Activated CD8-positive, alpha-beta T cell treated with anti-CD3 and anti-CD28 coated beads for 36 hours (primary cell): ENCODE measurements around the gene ZNF283. TPM values are rescaled to one million over a fixed set of nuclear protein-coding genes. Genes with fewer than 3 reads are reported as not detected.

Source experiments
- ATAC-seq: fragments of 200-7000 bp; cut with Tn5 transposase; one replicate; pipeline ENCODE4 v1.10.0; 2021; ENCODE audit warnings: mild to moderate bottlenecking, moderate library complexity
- CTCF ChIA-PET: fragments of 350-600 bp; sonication (Branson Sonifier 250); formaldehyde crosslinking; loops from one replicate; lab custom pipeline; 2021; ENCODE audit warnings: antibody characterized with exemption; lab: Charles Lee
- POLR2A ChIA-PET: fragments of 350-600 bp; sonication (Branson Sonifier 250); formaldehyde crosslinking; loops from one replicate; lab custom pipeline; 2021; ENCODE audit warnings: antibody characterized with exemption; lab: Charles Lee
- DNase-seq: peaks from one replicate; pipeline ENCODE4 v3.0.0-alpha.2; 2020
- H3K27ac Mint-ChIP-seq: one replicate; pipeline ENCODE4 v1.8.0; 2021; ENCODE audit warnings: mild to moderate bottlenecking, mixed read lengths
- H3K27me3 Mint-ChIP-seq: one replicate; pipeline ENCODE4 v1.8.0; 2021; ENCODE audit warnings: mixed read lengths
- H3K36me3 Mint-ChIP-seq: one replicate; pipeline ENCODE4 v1.8.0; 2021; ENCODE audit warnings: low read depth, mixed read lengths
- H3K4me1 Mint-ChIP-seq: one replicate; pipeline ENCODE4 v1.8.0; 2021; ENCODE audit warnings: low read depth, mixed read lengths
- H3K4me3 Mint-ChIP-seq: one replicate; pipeline ENCODE4 v1.8.0; 2021; ENCODE audit warnings: mild to moderate bottlenecking, moderate library complexity, mixed read lengths
- H3K9me3 Mint-ChIP-seq: one replicate; pipeline ENCODE4 v1.8.0; 2021; ENCODE audit warnings: mixed read lengths
- intact Hi-C: fragments of 100-400 bp; cut with micrococcal nuclease; formaldehyde crosslinking; loops from one replicate; pipeline ENCODE4 v1.10.0; 2022
- total RNA-seq, 2 experiments: library from RNA; stranded (reverse); gene quantifications; one replicate each; pipeline ENCODE4 v1.2.3, GENCODE V29; 2021
- TF ChIP-seq, protein P1 (sequence below): fragments of 200-600 bp; IDR thresholded peaks from one replicate; pipeline ENCODE4 v1.8.0; 2022; ENCODE audit warnings: antibody characterized with exemption, mild to moderate bottlenecking

The ZNF283 gene
- total RNA-seq, 2 experiments from 2014 or later, result 6.6 to 7.2 TPM

DNA sequence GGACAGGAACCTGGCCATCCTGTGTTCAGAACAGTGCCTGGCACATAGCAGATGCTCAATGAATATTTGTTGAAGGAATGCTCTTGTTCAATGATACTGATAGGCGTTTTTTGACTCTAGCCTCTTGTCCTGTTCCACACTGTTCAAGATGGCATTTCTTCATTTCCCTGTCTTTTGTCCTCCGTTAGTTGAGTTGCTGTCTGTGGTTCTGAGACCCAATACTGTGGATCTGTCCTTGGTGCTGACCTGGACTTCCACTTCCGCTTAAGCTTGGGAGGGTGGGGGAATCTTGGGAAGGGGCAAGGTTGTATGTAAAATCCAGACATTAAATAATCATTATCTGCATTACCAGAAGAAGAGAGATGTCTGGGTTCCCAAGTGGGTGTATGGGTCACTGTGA lies 38.1 kb upstream of the ZNF283 start:
- DNase-seq (no peak), ATAC-seq (no peak)
- no peak overlapping the region for H3K27ac Mint-ChIP-seq
- peaks cover 12% of the 10 kb centered on the region for H3K4me1 Mint-ChIP-seq
- H3K36me3 Mint-ChIP-seq, result no peaks in the 10 kb centered on the region
- CTCF ChIA-PET, result no interaction called here
- TF ChIP-seq, protein P1, sequence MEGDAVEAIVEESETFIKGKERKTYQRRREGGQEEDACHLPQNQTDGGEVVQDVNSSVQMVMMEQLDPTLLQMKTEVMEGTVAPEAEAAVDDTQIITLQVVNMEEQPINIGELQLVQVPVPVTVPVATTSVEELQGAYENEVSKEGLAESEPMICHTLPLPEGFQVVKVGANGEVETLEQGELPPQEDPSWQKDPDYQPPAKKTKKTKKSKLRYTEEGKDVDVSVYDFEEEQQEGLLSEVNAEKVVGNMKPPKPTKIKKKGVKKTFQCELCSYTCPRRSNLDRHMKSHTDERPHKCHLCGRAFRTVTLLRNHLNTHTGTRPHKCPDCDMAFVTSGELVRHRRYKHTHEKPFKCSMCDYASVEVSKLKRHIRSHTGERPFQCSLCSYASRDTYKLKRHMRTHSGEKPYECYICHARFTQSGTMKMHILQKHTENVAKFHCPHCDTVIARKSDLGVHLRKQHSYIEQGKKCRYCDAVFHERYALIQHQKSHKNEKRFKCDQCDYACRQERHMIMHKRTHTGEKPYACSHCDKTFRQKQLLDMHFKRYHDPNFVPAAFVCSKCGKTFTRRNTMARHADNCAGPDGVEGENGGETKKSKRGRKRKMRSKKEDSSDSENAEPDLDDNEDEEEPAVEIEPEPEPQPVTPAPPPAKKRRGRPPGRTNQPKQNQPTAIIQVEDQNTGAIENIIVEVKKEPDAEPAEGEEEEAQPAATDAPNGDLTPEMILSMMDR, result no peak
- POLR2A ChIA-PET, result interaction anchor here (1.1 kb wide), 1 partner anchor 22 kb away, joined by 5 read pairs; no protein-coding TSS in a partner anchor
- intact Hi-C loops, result loop anchor here (10.0 kb wide), 1 partner anchor 114 kb away; the partner anchor contains the start of gene PLAUR
- peaks cover 8% of the 10 kb centered on the region for H3K27me3 Mint-ChIP-seq
- H3K9me3 Mint-ChIP-seq, result no peaks in the 10 kb centered on the region
- H3K4me3 Mint-ChIP-seq, result no peak overlapping the region

DNA sequence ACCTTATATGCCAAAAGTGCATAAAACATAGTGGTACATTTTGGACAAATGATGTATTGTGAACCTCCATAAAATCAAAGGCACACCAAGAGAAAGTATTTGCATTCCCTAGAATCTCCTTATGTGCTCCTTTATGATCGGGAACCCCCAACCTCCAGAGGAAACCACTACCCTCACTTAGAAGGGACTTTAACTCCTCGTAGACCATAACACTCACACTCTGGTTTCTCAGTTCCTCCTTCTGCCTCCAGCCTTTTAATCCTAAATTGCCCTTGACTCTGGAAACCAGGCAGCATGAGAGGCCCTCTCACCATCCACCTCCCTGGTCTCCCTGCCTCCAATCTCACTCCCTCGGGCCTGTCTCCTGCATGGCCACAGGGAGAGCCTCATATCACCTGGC lies 36.5 kb upstream of the ZNF283 start:
- Mint-ChIP-seq H3K4me3 (no peak overlapping the region), H3K27ac (no peak overlapping the region), H3K9me3 (no peaks in the 10 kb centered on the region), H3K4me1 (no peaks in the 10 kb centered on the region), H3K36me3 (no peaks in the 10 kb centered on the region), H3K27me3 (peaks cover 8% of the 10 kb centered on the region)
- CTCF ChIA-PET, result interaction anchor here (0.7 kb wide), 1 partner anchor 45 kb away, joined by 3 read pairs; no protein-coding TSS in a partner anchor
- TF ChIP-seq, protein P1, result no peak
- ATAC-seq, result no peak
- POLR2A ChIA-PET, result no interaction called here
- no peak for DNase-seq
- intact Hi-C loops, result no loop called here

- peaks cover 12% of the 10 kb centered on the region for H3K4me1 Mint-ChIP-seq
- CTCF ChIA-PET, result interaction anchor here (0.9 to 1.0 kb wide), 3 partner anchors 12 to 52 kb away, joined by 3 to 6 read pairs (median 4); no protein-coding TSS in a partner anchor
- POLR2A ChIA-PET, result no interaction called here
- H3K27ac Mint-ChIP-seq, result no peak overlapping the region
- TF ChIP-seq, protein P1, result no peak
- intact Hi-C loops, result no loop called here
- H3K36me3 Mint-ChIP-seq, result peaks cover 3% of the 10 kb centered on the region
- no peaks in the 10 kb centered on the region for H3K9me3 Mint-ChIP-seq
- peaks cover 12% of the 10 kb centered on the region for H3K27me3 Mint-ChIP-seq
- no peak for DNase-seq
- peak overlapping the region; percentile 17 for H3K4me3 Mint-ChIP-seq
- ATAC-seq, result no peak
Measured at GRCh38 chr19:43797118-43797517, 30.0 kb upstream of the ZNF283 start.

GRCh38 chr19:43797556-43797955 lies 29.6 kb upstream of the ZNF283 start:
- Mint-ChIP-seq H3K4me1 (peaks cover 12% of the 10 kb centered on the region), H3K4me3 (peak overlapping the region; percentile 73), H3K9me3 (no peaks in the 10 kb centered on the region), H3K36me3 (peaks cover 3% of the 10 kb centered on the region), H3K27me3 (peaks cover 12% of the 10 kb centered on the region), H3K27ac (no peak overlapping the region)
- TF ChIP-seq, protein P1, result no peak
- ChIA-PET CTCF (interaction anchor here (0.9 kb wide), 1 partner anchor 12 kb away, joined by 6 read pairs; no protein-coding TSS in a partner anchor), POLR2A (no interaction called here)
- DNase-seq, result no peak
- intact Hi-C loops, result no loop called here
- ATAC-seq, result no peak

DNA sequence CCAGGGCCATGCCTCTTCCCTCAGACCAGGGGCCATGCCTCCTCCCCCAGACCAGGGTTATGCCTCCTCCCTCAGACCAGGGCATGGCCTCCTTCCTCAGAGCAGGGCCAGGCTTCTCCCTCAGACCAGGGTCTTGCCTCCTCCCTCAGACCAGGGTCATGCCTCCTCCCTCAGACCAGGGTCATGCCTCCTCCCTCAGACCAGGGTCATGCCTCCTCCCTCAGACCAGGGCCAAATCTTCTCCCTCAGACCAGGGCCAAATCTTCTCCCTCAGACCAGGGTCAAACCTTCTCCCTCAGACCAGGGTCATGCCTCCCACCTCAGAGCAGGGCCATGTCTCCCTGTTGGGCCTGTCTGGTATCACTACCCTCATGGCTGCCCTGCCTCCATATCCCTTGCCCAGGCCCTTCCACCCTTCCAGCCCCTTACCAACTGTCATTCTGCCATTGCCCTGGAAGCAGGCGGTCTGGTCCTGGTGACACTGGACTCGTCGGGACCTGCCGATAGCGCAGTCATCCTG lies 29.0 kb upstream of the ZNF283 start:
- peaks cover 3% of the 10 kb centered on the region for H3K36me3 Mint-ChIP-seq
- intact Hi-C loops, result no loop called here
- TF ChIP-seq, protein P1, result no peak
- DNase-seq (no peak), ATAC-seq (peak; percentile 9)
- peaks cover 12% of the 10 kb centered on the region for H3K4me1 Mint-ChIP-seq
- H3K4me3 Mint-ChIP-seq, result peak overlapping the region; percentile 73
- H3K9me3 Mint-ChIP-seq, result no peaks in the 10 kb centered on the region
- CTCF ChIA-PET, result no interaction called here
- peak overlapping the region; percentile 27 for H3K27ac Mint-ChIP-seq
- H3K27me3 Mint-ChIP-seq, result peaks cover 12% of the 10 kb centered on the region
- POLR2A ChIA-PET, result no interaction called here
